Right lung (tissue), 5 donors: ENCODE results near the gene PIWIL4. TPM values are rescaled to one million over a fixed set of nuclear protein-coding genes. Genes with fewer than 3 reads are reported as not detected.
"Not testable (repeated sequence)": the region's sequence is repeated elsewhere in the genome, so short reads cannot be mapped to it uniquely, and the experiment has no call there.

Source experiments
- DNase-seq, 2 donors: peaks; one replicate each; pipeline ENCODE4 v3.0.0-alpha.2; 2013
- polyA plus RNA-seq, 5 donors: library from polyadenylated mRNA; unstranded; fragments of 120-200 nt; gene quantifications; one replicate each; pipeline versions ENCODE4 v1.2.1 to v1.2.3, GENCODE V29; 2013; ENCODE audit warnings: inconsistent platforms in 1 of 5, low replicate concordance in 1 of 5; ENCODE audit not compliant: insufficient read length in 5 of 5, insufficient read depth in 1 of 5

The PIWIL4 gene
- polyA plus RNA-seq, 5 donors = 6.2 to 8.3 (median 6.6) TPM

DNA sequence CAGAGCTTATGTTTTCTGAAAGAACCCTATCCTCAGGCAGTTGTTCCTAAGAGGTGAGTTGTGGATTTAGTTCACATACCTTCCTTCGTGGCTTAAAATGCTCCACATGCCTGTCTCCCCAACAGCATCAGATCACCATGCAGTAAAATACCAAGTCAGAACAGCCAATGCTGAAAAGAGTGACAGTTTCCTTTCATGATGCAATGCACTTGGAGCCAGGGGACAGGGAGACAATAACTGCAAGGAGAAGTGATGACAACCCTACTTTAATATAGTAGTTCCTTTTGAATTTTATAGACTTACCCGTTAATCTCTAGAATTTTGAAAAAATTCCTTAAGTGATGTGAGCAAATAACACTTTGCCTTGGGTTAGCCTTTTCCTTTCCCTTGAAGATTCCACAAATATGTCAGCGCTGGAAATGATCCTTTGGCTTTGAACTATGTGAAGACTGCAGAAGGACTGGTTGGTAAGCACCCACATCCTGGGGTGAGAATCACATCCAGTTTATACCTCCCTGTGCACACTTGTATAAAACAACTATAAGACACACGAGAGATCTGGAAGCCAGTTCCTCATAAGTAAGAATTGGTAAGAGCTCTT lies 71.2 kb downstream of the PIWIL4 start:
- no peak for DNase-seq

DNA sequence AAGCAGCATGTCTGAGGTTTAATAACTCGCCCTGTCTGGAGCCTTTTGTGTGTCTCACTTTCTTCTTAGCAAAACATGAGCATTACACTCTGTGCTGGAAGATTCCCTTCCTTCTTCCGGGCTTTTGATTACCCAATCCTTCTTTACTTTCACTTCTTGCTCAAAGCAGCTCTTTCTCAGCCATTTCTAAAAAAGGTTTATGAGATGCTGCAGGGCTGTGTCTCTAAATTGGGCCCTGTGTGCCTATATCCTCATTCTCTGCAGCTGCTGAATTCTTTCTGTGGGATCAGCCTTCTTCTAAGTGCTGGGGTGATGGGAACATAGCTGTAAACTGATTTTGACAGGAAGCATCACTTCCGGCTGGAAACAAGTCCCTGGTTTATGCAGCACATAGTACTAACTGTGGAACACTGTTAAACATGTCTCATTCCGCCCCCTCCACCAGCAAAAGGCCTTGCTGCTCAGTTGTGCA lies 71.8 kb downstream of the PIWIL4 start:
- DNase-seq = peak; percentile 8 to 13

DNA sequence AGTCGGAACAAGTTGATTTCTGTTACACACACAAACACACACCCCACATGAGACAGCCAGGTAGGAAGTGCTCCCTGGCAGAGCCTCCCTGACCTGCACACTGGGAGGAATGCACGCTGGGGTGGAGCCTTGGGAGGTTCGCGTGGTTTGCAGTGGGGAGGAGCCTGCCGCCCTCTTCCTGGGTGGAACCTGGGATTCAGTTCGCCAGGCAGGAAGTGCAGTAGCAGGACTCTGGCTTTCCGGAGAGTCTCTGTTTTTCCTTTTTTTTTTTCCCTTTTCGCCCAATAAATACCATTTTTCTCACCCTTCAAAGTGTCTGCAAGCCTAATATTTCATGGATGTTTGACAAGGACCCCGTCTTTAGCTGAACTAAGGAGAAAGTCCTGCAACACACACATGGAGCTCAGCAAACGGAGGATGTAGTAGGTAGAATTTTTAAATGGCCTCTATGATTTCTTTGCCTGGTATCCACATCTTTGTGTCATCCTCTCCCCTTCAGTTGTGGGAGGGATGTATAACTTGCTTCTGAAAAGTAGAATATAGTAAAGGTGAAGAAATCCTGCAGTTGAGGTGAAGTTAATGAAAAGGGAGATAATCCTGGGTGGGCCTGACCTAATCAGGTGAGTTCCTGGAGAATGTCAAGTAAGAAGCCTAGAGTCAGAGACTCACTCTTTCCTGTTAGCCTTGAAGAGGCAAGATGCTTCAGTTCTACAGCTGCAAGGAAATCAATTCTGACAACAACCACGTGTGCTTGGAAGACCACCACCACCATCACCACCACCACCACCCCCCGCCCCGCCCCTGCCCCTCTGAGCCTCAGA lies 72.9 kb downstream of the PIWIL4 start:
- DNase-seq = no peak

DNA sequence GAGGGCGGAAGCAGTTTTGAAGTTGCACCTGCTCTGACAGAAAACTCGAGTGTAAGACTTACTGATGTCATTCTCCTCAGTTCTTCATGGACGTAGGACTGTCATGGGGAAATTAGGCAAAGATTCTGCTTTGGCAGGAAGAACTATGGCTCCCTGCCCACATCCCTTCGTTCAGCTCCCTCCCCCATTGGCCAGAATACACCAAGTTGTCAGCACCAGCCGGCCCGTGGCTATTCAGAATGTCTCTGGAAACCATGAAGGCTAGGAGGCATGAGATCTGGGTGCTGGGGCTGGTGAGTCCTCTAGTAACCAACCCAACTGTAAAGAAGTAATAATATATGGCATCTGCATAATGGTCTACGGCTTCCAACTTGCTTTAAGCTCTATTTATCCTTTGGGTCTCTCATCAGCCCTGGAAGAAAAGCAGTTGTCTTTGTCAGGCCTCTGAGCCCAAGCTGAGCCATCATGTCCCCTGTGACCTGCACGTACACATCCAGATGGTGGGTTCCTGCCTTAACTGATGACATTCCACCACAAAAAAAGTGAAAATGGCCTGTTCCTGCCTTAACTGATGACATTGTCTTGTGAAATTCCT lies 74.1 kb downstream of the PIWIL4 start:
- no peak for DNase-seq

GRCh38 chr11:94643186-94643585 lies 76.0 kb downstream of the PIWIL4 start:
- DNase-seq = not testable (repeated sequence)

GRCh38 chr11:94647926-94648325 lies 80.8 kb downstream of the PIWIL4 start:
- no peak for DNase-seq

GRCh38 chr11:94648789-94649188 lies 81.6 kb downstream of the PIWIL4 start:
- DNase-seq = no peak

DNA sequence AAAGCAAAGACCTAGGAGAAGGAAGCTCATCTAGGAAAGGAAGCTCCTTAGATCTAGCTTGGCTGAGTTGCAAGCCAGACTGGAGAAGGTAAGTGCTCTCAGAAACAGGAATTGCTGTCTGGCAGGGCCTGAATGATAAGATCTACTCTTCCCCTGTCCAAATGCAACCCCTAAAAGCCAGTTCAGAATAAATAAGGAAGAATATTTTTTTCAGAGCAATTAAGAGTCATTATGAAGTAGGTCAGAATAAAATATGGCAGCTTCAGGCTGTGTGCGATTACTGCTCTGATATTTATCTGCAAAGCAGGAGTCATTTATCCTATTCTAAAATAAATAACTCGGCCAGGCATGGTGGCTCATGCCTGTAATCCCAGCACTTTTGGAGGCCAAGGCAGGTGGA lies 82.1 kb downstream of the PIWIL4 start:
- no peak for DNase-seq

- DNase-seq = no peak
These were observed 82.9 kb downstream of the PIWIL4 start for GRCh38 chr11:94649964-94650623.

- DNase-seq = peak; percentile 20 to 23
These were observed 83.6 kb downstream of the PIWIL4 start for GRCh38 chr11:94650756-94651155.

DNA sequence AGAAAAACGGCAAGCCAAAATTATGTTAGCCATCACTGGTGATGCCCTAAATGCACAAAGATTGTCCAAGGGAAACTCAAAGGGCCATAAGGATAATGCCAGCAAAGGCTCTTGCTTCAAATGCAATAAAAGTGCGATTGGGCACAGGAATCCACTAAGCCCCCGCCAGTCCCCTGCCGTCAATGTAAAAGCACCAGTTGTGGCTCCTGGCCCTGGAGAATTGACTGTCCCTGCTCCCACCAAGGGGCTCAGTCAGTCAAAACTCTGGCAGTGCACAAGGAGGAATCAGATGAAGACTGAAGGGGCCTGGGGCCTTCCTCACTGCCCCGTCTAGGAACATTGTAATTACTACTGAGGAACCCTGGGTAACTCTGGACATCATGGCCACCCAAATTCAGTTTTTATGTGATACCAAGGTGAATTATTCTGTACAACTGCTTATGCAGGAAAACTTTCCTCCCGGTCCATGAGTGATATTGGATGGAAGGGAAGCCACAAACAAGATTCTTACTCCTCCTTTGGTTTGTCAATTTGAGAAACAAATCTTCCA lies 85.6 kb downstream of the PIWIL4 start:
- no peak for DNase-seq

DNA sequence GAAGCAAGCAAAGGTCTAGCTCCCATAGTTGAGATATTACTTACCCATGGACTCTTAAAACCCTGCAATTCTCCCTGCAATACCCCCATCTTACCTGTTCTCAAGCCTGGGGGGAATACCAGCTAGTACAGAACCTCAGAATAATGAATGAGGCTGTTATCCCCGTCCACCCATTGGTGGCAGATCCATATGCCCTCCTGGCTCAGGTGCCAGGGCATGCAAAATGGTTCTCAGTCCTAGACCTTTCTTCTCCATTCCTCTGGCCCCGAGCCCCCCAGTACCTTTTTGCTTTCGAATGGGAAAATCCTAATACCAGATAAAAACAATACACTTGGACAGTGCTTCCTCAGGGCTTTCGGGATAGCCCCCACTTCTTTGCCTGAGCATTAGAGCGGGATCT lies 86.4 kb downstream of the PIWIL4 start:
- DNase-seq = no peak

DNA sequence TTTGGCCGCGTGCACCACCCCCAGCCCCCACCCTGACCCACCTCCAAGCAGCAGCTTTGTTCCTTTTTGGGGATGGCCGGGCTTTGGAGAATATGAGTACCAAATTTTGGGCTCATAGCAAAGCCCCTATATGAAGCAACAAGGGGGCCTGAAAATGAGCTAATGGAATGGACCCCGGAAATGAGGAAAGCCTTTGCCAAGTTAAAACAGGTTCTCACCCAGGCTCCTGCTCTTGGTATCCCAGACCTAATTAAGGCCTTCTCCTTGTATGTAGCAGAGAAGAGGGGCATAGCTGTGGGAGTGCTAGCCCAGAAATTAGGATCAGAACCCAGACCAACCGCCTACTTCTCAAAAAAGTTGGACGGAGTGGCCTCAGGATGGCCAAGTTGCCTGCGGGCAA lies 87.0 kb downstream of the PIWIL4 start:
- DNase-seq = no peak

GRCh38 chr11:94655291-94655690 lies 88.1 kb downstream of the PIWIL4 start:
- DNase-seq = no peak

- no peak for DNase-seq
These were observed 88.8 kb downstream of the PIWIL4 start for GRCh38 chr11:94655956-94656355.

DNA sequence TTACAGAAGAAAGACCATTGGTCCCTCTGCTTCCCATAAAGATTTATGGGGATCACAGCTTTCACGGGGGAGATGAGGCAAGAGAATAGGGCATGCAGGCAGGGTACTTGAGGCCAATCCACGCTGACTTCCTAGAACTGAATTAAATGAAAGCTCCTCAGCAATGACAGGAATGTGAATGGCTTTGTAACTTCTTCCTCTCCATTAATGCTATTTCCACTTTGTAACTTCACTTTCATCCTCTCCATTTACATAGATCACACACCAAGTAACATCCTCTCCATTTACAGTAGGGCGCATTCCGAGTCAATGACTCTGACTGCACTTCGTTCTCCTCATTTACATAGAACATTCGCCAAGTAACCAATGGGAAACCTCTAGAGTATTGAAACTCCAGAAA lies 89.8 kb downstream of the PIWIL4 start:
- DNase-seq = no peak

GRCh38 chr11:94657629-94658028 lies 90.5 kb downstream of the PIWIL4 start:
- no peak for DNase-seq

- DNase-seq = no peak
These were observed 91.2 kb downstream of the PIWIL4 start for GRCh38 chr11:94658386-94658785.

GRCh38 chr11:94658888-94659287 lies 91.7 kb downstream of the PIWIL4 start:
- no peak for DNase-seq

DNA sequence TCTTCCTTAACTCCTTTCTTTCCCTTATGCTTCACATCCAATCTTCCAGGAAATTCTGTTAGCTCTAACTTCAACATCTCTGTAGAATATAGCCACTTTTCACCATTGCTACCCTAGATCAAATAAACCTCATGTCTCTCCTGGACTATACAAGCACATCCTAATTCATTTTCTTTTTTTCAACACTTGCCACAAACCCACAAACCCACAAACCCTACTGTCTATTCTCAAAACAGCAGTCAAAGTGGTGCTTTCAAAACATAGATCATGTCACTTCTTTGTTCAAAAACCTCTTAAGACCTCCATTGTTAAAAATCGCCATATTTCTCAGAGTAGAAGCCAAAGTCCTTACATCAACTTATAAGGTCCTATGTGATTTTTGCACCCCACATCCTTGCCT lies 94.3 kb downstream of the PIWIL4 start:
- DNase-seq = no peak

DNA sequence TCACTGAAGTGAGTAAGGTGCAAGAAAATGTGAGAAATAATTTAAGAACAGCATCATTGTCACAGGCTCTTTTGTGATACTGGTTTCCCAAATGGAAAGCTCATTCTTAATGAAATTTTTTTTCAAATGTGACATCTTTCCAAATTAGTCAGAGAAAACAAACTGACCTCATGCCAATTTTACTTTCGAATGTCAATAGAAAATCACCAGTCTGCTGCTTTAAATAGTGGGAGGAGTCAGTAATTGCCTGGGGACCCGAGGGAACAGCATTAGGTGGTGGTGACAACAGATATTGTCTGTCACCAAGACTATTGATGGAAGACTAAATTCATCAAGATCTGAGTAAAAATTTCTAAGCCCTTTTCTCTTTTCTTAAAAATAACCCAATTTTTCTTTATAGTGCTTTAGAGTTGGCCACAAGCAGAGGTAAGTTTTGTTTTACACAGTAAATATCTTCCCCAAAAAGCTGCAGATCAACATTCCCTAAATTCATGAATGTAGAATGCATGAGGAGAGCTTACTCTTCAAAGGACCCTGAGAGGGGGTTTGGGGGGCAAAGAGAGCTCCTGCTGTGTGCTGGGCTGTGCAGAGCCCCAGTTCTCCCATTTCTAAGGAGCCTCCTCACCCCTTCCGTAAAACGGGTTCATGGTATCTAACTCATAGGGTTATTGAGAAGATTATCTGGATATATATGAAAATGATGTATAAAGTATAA lies 95.1 kb downstream of the PIWIL4 start:
- no peak for DNase-seq
